Kidney epithelial cell (primary cell): ENCODE data around the gene TSC22D4. TPM values are rescaled to one million over a fixed set of nuclear protein-coding genes. Genes with fewer than 3 reads are reported as not detected.

ENCODE experiments used
- DNase-seq: peaks from one replicate; pipeline ENCODE4 v3.0.0-alpha.2; 2010; ENCODE audit warnings: low read depth
- H3K27me3 ChIP-seq: 2 replicates; pipeline ENCODE4 v1.6.0; 2011; ENCODE audit warnings: low read length; ENCODE audit not compliant: control insufficient read depth, insufficient read depth
- H3K36me3 ChIP-seq: 2 replicates; pipeline ENCODE4 v1.5.1; 2011; ENCODE audit warnings: low read length; ENCODE audit not compliant: control insufficient read depth, insufficient read depth
- H3K4me3 ChIP-seq: 2 replicates; pipeline ENCODE4 v1.5.1; 2011; ENCODE audit warnings: low read depth, mild to moderate bottlenecking, control low read depth, low read length
- total RNA-seq: library from RNA; depleted of rRNA; stranded (reverse); fragments of >200 nt; gene quantifications from 2 replicates; pipeline ENCODE4 v1.2.3, GENCODE V29; 2015
- TF ChIP-seq, protein P1 (sequence below): IDR thresholded peaks from 2 replicates; pipeline ENCODE4 v1.5.1; 2011; ENCODE audit warnings: mild to moderate bottlenecking, moderate library complexity, low read length, control low read depth, inconsistent platforms; ENCODE audit not compliant: insufficient read depth, poor library complexity, severe bottlenecking

Gene TSC22D4
- total RNA-seq, 1 donor from 2014 or later = 41.6 TPM

DNA sequence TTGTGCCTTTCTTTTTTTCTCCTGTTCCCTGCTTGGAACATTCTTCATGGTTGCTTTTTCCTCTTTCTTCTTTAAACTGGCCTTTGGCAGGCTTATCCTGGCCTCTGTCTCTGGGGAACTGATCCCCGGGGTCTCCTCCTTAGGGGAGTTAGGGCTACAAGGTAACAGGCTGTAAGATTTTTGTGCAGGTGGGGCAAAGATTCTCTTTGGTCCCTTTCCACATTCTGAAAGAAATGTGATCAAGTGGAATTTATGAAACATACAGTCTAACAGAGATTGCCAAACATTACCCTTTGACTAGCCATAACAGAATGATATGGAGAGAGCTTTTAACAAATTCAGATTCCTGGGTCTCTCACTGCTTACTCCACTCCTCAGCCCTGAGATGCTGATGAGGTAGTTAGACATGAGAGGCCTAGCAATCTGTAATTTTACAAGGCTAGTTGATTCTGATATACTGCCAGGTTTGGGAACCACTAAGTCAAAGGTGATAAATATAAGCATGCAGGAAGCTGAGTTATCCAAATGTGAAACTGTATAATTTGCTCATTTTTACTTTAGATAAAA, 59.3 kb downstream of the TSC22D4 start:
- DNase-seq = no peak
- Histone ChIP-seq H3K4me3 (no peak overlapping the region), H3K36me3 (no peaks in the 10 kb centered on the region), H3K27me3 (no peaks in the 10 kb centered on the region)
- TF ChIP-seq, protein P1, sequence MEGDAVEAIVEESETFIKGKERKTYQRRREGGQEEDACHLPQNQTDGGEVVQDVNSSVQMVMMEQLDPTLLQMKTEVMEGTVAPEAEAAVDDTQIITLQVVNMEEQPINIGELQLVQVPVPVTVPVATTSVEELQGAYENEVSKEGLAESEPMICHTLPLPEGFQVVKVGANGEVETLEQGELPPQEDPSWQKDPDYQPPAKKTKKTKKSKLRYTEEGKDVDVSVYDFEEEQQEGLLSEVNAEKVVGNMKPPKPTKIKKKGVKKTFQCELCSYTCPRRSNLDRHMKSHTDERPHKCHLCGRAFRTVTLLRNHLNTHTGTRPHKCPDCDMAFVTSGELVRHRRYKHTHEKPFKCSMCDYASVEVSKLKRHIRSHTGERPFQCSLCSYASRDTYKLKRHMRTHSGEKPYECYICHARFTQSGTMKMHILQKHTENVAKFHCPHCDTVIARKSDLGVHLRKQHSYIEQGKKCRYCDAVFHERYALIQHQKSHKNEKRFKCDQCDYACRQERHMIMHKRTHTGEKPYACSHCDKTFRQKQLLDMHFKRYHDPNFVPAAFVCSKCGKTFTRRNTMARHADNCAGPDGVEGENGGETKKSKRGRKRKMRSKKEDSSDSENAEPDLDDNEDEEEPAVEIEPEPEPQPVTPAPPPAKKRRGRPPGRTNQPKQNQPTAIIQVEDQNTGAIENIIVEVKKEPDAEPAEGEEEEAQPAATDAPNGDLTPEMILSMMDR = no peak

DNA sequence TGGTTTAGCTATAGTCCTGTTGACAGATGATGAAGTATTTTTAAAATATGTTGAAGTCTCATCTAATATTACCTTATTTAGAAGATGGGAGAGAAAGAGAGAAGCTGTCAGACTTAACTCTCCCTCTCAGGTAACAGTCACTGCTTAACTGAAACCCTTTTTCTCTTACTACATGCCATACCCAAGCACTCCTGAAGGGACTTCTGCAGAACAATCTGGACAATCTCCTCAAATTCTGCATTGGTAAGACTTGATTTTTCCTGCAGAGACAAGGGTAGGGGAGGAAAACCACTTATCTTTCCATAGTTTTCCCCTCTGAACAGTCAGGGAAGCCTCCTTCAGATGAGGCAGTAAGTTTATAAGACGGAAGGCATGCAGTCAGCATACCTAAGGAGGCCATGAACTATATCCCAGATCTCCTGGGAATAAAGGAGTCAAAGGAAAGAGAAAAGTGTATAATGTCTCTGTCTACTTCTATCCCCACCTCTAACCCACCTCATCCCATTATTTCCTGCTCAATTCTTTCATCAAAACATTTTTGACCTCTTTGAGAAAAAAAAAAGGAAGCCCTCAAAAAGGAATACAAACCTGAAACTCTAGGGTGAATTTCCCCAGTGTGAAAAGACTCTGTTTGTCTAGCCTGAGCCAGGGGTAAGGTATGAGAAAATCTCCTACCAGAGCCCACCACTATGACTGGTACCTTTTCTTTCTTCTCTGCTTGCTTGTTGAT, 59.9 kb downstream of the TSC22D4 start:
- no peaks in the 10 kb centered on the region for H3K27me3 ChIP-seq
- no peak overlapping the region for H3K4me3 ChIP-seq
- H3K36me3 ChIP-seq = no peaks in the 10 kb centered on the region
- DNase-seq = no peak
- TF ChIP-seq, protein P1 = no peak

Other genes starting within 250 kb of the TSC22D4 start
- not detected in 2 replicates for gene SPDYE3, start 171.5 kb downstream of the TSC22D4 start, total RNA-seq
- gene PILRB, start 121.1 kb downstream of the TSC22D4 start, total RNA-seq = 19.3 and 20.8 TPM in 2 replicates
- gene PILRA, start 105.7 kb downstream of the TSC22D4 start, total RNA-seq = 0.68 TPM in 1 of 2 replicates, not detected in the other
- gene ZCWPW1, start 50.5 kb downstream of the TSC22D4 start, total RNA-seq = 0.88 and 1.8 TPM in 2 replicates
- gene MEPCE, start 49.4 kb downstream of the TSC22D4 start, total RNA-seq = 29.7 and 30.0 TPM in 2 replicates
- 28.0 and 39.8 TPM in 2 replicates for gene PPP1R35, start 42.7 kb downstream of the TSC22D4 start, total RNA-seq
- gene SPACDR, start 15.0 kb downstream of the TSC22D4 start, total RNA-seq = not detected in 2 replicates
- 0.14 and 0.46 TPM in 2 replicates for gene NYAP1, start 4.7 kb upstream of the TSC22D4 start, total RNA-seq
- gene AGFG2, start 60.0 kb upstream of the TSC22D4 start, total RNA-seq = 4.0 and 8.6 TPM in 2 replicates
- 0.62 TPM in 1 of 2 replicates, not detected in the other for gene SAP25, start 94.7 kb upstream of the TSC22D4 start, total RNA-seq
- gene LRCH4, start 106.9 kb upstream of the TSC22D4 start, total RNA-seq = 69.0 and 85.2 TPM in 2 replicates
- 0.55 and 0.79 TPM in 2 replicates for gene FBXO24, start 107.1 kb upstream of the TSC22D4 start, total RNA-seq
- gene PCOLCE, start 123.1 kb upstream of the TSC22D4 start, total RNA-seq = 4.7 and 6.4 TPM in 2 replicates
- 14.5 and 23.3 TPM in 2 replicates for gene MOSPD3, start 133.3 kb upstream of the TSC22D4 start, total RNA-seq
- gene TFR2, start 162.3 kb upstream of the TSC22D4 start, total RNA-seq = 0.34 and 0.71 TPM in 2 replicates
- gene ACTL6B, start 177.2 kb upstream of the TSC22D4 start, total RNA-seq = not detected in 2 replicates
- 330 and 391 TPM in 2 replicates for gene GNB2, start 194.5 kb upstream of the TSC22D4 start, total RNA-seq
- 23.1 and 23.5 TPM in 2 replicates for gene GIGYF1, start 215.0 kb upstream of the TSC22D4 start, total RNA-seq
- gene POP7, start 226.9 kb upstream of the TSC22D4 start, total RNA-seq = 46.1 and 52.8 TPM in 2 replicates
- not detected in 2 replicates for gene EPO, start 241.3 kb upstream of the TSC22D4 start, total RNA-seq